Myometrial cell (primary cell): ENCODE measurements around the gene PRR14L. TPM values are rescaled to one million over a fixed set of nuclear protein-coding genes. Genes with fewer than 3 reads are reported as not detected.

Experiments used
- total RNA-seq: library from RNA; depleted of rRNA; stranded (reverse); fragments of >200 nt; gene quantifications from 2 replicates; pipeline ENCODE4 v1.2.3, GENCODE V29; 2015

The PRR14L gene
- total RNA-seq: 10.6 and 10.7 TPM in 2 replicates

GRCh38 chr22:31749636-31750364 lies at the start of gene PRR14L:
PRR14L (minus strand) TSS chr22:31750132; CDS start chr22:31738860, 11,272 bp downstream.

DNA sequence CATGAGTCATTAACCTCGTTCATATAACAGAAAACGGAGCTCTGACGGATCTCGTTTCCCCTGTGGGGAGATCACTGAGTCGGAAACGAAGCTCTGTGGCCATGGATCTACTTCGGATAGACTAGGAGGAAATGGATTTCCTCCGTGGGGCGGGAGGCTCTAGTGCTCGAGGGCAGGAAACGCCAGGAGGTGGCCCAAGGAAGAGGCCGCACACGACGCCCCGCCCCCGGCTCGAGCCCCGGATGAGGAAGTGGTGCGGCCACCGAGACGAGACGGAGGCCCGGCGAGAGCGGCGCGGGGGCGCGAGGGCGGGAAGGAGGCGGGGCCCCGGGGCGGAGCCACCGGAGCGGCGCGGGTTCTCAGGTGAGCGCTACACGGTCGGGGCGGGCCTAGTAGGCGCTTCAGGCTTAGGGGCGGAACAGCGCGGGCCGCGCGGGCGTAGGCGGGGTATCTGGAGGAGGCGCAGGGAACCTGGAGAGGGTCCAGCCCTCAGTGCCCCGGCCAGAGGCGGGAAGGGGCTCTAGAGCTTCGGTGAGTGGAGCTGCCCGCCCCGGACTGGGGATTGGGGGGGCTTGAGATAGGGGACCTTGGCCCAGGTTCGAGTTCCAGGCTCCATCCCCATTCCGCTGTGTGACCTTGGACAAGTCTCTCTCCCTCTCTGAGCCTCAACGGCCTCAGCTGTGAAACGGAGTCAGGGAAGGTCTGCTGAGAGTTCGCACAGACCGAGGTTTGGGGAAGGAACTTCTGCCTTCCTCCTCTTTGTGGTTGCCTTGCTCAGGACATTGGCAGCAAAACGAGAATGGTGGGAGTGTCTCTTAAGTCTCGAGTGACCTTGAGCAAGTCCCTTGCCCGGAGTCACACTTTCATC lies 3.9 kb upstream of the PRR14L start, which contains the start of gene DEPDC5:
Gene DEPDC5, plus strand, starts transcription at position 386 of the 868 bp plus-strand sequence. CDS start 903 bp downstream, outside the sequence.

GRCh38 chr22:31661851-31662667 lies 87.9 kb downstream of the PRR14L start, which contains the start of gene PISD:
PISD (minus strand) TSS chr22:31662215; CDS start chr22:31662208, 7 bp downstream.

Other genes starting within 250 kb of the PRR14L start
- gene PISD, start 87.9 kb downstream of the PRR14L start, total RNA-seq: 158 and 175 TPM in 2 replicates
- 8.4 and 11.7 TPM in 2 replicates for gene DEPDC5, start 3.9 kb upstream of the PRR14L start, total RNA-seq
- gene YWHAH, start 194.4 kb upstream of the PRR14L start, total RNA-seq: 129 and 145 TPM in 2 replicates